Measurements from ENCODE around the gene ARHGAP45. TPM values are rescaled to one million over a fixed set of nuclear protein-coding genes. Genes with fewer than 3 reads are reported as not detected.
A peak's percentile ranks its signal among the peaks of the same experiment; 100 is the strongest.

ARHGAP45 gene
- total RNA-seq, 4 donors from 2014 or later, result 17.8 to 28.3 (median 21.2) TPM

DNA sequence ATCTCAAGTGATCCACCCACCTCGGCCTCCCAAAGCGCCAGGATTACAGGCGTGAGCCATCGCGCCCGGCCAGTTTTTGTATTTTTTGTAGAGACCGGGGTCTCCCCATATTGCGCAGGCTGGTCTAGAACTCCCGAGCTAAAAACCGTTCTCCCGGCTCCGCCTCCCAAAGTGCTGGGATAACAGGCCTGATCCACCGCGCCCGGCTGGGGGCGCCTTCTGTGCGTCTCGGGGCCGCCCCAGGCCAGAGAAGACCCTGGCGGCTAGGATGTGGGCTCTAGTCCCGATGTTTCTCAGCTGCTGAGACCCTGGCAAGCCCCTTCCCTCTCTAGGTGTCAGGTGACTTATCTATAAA is 3.6 kb downstream of the ARHGAP45 start:
- intact Hi-C loops (cut with DNase I), result no loop called here
- 27% methylated on average over 8 of the region's 21 CpGs for WGBS
- H3K9me3 ChIP-seq, result no peaks in the 10 kb centered on the region
- TF ChIP-seq POLR2A (IDR thresholded peaks at IDR 0.05; ENCODE audit: low read depth) (no peak), EP300 (IDR thresholded peaks at IDR 0.05) (no peak), POLR2AphosphoS5 (IDR thresholded peaks at IDR 0.05) (no peak)
- TF ChIP-seq, protein P1, sequence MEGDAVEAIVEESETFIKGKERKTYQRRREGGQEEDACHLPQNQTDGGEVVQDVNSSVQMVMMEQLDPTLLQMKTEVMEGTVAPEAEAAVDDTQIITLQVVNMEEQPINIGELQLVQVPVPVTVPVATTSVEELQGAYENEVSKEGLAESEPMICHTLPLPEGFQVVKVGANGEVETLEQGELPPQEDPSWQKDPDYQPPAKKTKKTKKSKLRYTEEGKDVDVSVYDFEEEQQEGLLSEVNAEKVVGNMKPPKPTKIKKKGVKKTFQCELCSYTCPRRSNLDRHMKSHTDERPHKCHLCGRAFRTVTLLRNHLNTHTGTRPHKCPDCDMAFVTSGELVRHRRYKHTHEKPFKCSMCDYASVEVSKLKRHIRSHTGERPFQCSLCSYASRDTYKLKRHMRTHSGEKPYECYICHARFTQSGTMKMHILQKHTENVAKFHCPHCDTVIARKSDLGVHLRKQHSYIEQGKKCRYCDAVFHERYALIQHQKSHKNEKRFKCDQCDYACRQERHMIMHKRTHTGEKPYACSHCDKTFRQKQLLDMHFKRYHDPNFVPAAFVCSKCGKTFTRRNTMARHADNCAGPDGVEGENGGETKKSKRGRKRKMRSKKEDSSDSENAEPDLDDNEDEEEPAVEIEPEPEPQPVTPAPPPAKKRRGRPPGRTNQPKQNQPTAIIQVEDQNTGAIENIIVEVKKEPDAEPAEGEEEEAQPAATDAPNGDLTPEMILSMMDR (IDR thresholded peaks at IDR 0.05), result no peak
- H3K27me3 ChIP-seq, result peaks cover 15 to 91% (median 47%) of the 10 kb centered on the region in 4 donors
- H3K36me3 ChIP-seq, result no peaks in the 10 kb centered on the region
- H3K4me3 ChIP-seq, result no peak overlapping the region
- no peak for DNase-seq (ENCODE audit: extremely low spot score)
- peaks cover 19 to 53% (median 48%) of the 10 kb centered on the region in 4 donors for H3K4me1 ChIP-seq
- H3K27ac ChIP-seq (replicated peaks in 1 of 4), result no peak overlapping the region

DNA sequence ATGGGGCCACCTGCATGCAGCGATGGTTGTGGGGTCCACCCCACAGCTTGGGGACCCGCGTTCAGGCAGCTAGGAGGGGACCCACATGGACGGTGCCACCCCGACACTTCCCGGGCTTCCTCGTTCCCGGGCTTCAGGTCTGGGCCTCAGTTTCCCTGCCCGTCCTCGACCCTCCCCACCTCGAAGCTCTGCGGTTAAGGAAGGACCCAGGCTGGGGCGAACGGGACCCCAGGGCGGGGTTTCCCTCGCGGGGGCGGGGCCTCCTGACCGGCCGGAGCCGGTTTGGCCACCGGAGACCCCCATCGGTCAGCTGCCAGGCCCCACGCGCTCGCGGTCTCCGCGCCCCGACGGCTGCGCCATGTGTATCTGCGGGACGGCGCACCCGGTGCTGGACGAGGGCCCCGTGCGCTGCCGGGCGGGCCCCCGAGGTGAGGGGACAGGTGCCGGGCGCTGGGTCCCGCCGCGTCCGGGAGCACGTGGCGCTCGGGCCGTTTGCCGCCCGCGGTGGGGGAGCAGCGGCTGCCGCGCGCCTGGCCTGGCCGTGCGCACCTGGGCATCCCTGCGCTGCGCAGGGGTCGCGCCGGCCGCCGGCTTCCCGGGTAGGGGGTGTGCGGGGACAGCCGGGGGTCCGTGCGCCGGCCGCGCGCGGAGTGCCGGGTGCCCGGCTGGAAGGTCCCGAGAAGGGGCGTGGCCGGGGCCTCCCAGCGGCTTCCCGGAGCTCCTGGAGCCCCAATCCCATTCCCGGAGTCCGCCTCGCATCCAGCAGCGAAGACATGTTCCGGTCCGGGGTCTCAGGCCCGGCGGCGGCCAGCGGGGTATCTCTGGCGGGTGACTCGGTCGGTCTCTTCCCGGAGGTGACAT is 4.2 kb downstream of the ARHGAP45 start:
- H3K36me3 ChIP-seq, result no peaks in the 10 kb centered on the region
- intact Hi-C loops (cut with DNase I), result no loop called here
- H3K27ac ChIP-seq (replicated peaks in 1 of 4), result no peak overlapping the region
- peaks cover 19 to 47% (median 43%) of the 10 kb centered on the region in 4 donors for H3K4me1 ChIP-seq
- H3K4me3 ChIP-seq, result peak overlapping the region; percentile 6 to 45 (median 16)
- no peak for DNase-seq (ENCODE audit: extremely low spot score)
- H3K27me3 ChIP-seq, result peaks cover 15 to 85% (median 44%) of the 10 kb centered on the region in 4 donors
- H3K9me3 ChIP-seq, result no peaks in the 10 kb centered on the region
- 52% methylated on average over 23 of the region's 99 CpGs for WGBS
- TF ChIP-seq, protein P1 (IDR thresholded peaks at IDR 0.05), result no peak
- TF ChIP-seq POLR2A (IDR thresholded peaks at IDR 0.05; ENCODE audit: low read depth), result no peak
- TF ChIP-seq POLR2AphosphoS5 (IDR thresholded peaks at IDR 0.05), result no peak
- TF ChIP-seq EP300 (IDR thresholded peaks at IDR 0.05), result no peak

DNA sequence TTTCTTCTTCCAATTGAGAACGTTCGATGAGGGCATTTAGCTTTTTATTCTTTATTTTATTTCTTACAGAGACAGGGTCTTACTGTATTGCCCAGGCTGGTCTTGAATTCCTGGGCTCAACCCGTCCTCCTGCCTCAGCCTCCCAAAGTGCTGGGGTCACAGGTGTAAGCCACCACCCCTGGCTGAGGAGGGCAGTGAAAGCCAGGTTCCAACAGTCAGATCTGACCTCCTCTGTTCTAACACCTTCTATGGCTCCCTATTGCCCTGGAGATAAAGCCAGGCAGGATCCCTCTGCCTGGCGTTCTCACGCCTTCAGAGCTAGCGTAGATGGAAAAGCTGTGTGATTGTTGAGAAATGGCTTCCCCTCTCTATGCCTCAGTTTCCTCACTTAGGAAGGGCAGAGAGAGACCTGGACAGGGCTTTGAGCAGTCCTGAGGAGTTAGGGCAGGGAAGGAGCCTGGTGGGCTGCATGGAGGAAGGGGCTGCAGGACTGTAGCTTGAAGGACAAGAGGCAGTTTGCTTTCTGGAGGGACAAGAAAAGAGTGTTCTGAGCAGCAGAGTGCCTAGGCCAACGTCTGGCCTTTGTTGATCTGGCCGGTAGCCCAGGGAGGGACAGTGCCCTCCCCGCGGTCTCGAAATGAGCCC is 5.5 kb downstream of the ARHGAP45 start:
- H3K4me1 ChIP-seq, result peaks cover 8 to 33% (median 32%) of the 10 kb centered on the region in 4 donors
- TF ChIP-seq, protein P1 (IDR thresholded peaks at IDR 0.05), result no peak
- no peak for TF ChIP-seq POLR2AphosphoS5 (IDR thresholded peaks at IDR 0.05)
- TF ChIP-seq POLR2A (IDR thresholded peaks at IDR 0.05; ENCODE audit: low read depth), result no peak
- no peak for TF ChIP-seq EP300 (IDR thresholded peaks at IDR 0.05)
- H3K27ac ChIP-seq (replicated peaks in 1 of 4), result no peak overlapping the region
- peaks cover 8 to 72% (median 31%) of the 10 kb centered on the region in 4 donors for H3K27me3 ChIP-seq
- DNase-seq (ENCODE audit: extremely low spot score), result no peak
- H3K4me3 ChIP-seq, result no peak overlapping the region
- 86% methylated on average over 11 of the region's 11 CpGs for WGBS
- intact Hi-C loops (cut with DNase I), result no loop called here
- no peaks in the 10 kb centered on the region for H3K9me3 ChIP-seq
- no peaks in the 10 kb centered on the region for H3K36me3 ChIP-seq

DNA sequence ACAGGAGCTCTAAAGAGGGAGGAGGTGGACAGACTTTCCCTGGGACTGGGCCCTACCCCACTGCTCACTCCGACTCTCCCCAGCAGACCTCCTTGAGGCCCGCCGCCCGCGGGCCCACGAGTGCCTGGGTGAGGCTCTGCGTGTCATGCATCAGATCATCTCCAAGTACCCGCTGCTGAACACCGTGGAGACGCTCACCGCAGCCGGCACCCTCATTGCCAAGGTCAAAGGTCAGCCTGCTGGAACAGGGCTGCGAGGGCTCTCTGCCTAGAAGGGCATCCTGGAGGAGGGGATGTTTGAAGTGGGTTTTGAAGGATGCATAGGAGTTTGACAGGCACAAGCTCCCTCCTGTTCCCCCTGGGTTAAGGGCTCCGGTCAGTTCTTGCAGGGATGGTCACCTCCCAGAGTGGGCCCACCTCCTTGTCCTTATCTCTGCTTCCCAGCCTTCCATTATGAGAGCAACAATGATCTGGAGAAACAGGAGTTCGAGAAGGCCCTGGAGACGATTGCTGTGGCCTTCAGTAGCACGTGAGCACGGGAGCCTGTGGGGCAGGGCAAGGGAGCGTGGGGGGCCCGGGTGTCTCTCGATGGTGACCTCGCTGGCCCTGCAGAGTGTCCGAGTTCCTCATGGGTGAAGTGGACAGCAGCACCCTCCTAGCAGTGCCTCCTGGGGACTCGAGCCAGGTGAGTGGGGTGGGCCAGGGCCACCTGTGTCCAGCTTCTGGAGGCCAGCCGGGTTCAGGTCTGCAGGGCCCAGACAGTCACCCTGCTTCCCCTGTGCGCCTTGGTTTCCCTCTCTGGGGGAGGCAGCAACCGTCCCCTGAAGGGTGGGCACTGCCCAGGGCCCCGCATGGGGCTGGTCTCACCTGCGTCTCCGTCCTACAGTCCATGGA is 6.3 kb downstream of the ARHGAP45 start:
- TF ChIP-seq, protein P1 (IDR thresholded peaks at IDR 0.05), result no peak
- no peak for TF ChIP-seq POLR2AphosphoS5 (IDR thresholded peaks at IDR 0.05)
- TF ChIP-seq POLR2A (IDR thresholded peaks at IDR 0.05; ENCODE audit: low read depth), result no peak
- no peak for TF ChIP-seq EP300 (IDR thresholded peaks at IDR 0.05)
- WGBS, result 91% methylated on average over 16 of the region's 30 CpGs
- Histone ChIP-seq H3K36me3 (no peaks in the 10 kb centered on the region), H3K4me3 (no peak overlapping the region), H3K9me3 (no peaks in the 10 kb centered on the region), H3K4me1 (peaks cover 7 to 31% (median 25%) of the 10 kb centered on the region in 4 donors), H3K27me3 (peaks cover 8 to 63% (median 23%) of the 10 kb centered on the region in 4 donors), H3K27ac (replicated peaks in 1 of 4) (no peak overlapping the region)
- intact Hi-C loops (cut with DNase I), result no loop called here
- DNase-seq (ENCODE audit: extremely low spot score), result no peak
